Measurements from ENCODE around the gene ZNHIT2. TPM values are rescaled to one million over a fixed set of nuclear protein-coding genes. Genes with fewer than 3 reads are reported as not detected.

The ZNHIT2 gene
- total and polyA plus RNA-seq, 10 of the 15 experiments (the other 5 are each of a cell fraction or from before 2014, with no cell fraction given): 0.24 to 20.4 (median 15.5) TPM; not detected in 1

DNA sequence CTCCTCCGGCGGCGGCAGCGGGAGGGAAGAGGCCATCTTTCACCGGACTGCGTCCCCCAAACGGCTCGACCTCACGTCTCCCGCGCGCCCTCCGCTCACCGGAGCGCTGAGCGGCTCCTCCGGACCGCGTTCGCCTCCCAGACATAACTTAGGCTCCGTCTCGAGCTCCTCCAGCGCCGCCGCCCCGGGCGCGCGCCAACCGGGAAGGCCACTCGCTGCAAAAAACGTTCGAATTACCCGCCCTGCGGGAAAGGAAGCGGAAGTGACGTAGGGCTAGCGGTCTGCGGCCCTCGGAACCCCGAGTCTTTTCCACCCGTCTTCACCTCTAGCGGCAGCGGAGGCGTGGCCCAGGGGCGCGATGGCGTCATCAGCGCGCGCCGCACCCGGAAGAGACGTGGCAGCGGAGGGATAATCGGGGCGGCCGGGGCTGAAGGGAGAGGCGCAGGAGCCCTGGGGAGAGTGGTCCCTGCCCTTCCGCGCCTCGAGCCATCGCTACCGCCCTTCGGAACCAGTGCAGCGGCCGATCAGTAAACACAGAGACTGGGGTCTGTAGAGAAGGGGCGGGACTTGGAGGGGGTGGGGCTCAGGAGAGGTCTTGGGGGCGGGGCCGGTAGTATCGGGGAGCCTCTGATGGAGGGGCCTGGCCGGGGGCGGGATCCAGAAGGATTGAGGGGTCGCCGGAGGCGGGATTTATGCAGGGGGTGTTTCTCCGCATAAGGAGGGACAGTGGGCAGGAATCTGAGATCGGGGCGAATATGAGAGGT, 33.5 kb downstream of the ZNHIT2 start, which contains the start of the genes CDCA5 and ZFPL1 (continued):
- TF ChIP-seq, protein P1, sequence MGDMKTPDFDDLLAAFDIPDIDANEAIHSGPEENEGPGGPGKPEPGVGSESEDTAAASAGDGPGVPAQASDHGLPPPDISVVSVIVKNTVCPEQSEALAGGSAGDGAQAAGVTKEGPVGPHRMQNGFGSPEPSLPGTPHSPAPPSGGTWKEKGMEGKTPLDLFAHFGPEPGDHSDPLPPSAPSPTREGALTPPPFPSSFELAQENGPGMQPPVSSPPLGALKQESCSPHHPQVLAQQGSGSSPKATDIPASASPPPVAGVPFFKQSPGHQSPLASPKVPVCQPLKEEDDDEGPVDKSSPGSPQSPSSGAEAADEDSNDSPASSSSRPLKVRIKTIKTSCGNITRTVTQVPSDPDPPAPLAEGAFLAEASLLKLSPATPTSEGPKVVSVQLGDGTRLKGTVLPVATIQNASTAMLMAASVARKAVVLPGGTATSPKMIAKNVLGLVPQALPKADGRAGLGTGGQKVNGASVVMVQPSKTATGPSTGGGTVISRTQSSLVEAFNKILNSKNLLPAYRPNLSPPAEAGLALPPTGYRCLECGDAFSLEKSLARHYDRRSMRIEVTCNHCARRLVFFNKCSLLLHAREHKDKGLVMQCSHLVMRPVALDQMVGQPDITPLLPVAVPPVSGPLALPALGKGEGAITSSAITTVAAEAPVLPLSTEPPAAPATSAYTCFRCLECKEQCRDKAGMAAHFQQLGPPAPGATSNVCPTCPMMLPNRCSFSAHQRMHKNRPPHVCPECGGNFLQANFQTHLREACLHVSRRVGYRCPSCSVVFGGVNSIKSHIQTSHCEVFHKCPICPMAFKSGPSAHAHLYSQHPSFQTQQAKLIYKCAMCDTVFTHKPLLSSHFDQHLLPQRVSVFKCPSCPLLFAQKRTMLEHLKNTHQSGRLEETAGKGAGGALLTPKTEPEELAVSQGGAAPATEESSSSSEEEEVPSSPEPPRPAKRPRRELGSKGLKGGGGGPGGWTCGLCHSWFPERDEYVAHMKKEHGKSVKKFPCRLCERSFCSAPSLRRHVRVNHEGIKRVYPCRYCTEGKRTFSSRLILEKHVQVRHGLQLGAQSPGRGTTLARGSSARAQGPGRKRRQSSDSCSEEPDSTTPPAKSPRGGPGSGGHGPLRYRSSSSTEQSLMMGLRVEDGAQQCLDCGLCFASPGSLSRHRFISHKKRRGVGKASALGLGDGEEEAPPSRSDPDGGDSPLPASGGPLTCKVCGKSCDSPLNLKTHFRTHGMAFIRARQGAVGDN (IDR thresholded peaks at IDR 0.05): 0 out of 2 replicates have a peak, but pooled peaks have one; percentile 25
- TF ChIP-seq JUND (IDR thresholded peaks at IDR 0.05; ENCODE audit: low read depth, low read length) (peak; percentile 47; the same call in 1 of the 2 replicates), CBFB (IDR thresholded peaks at IDR 0.05; ENCODE audit: low read depth) (peak; percentile 63), TARDBP (IDR thresholded peaks at IDR 0.05; ENCODE audit: borderline replicate concordance) (peak; percentile 77; the same call in 1 of the 2 replicates), MYB (IDR thresholded peaks at IDR 0.05; ENCODE audit: borderline replicate concordance, low read depth, low read length) (0 out of 2 replicates have a peak, but pooled peaks have one; percentile 32), EZH2 (IDR thresholded peaks at IDR 0.05; ENCODE audit: borderline replicate concordance, control insufficient read depth, low read depth, low read length) (no peak), ZZZ3 (IDR thresholded peaks at IDR 0.05; ENCODE audit: control insufficient read depth, insufficient read length, low read depth) (no peak), MYC (IDR thresholded peaks at IDR 0.05; ENCODE audit: insufficient read depth, insufficient read length, insufficient replicate concordance, low read length, severe bottlenecking) (no peak), PAX5 (IDR thresholded peaks at IDR 0.05; ENCODE audit: borderline replicate concordance, low read depth, low read length) (peak; percentile 34; the same call in 1 of the 2 replicates)
- TF ChIP-seq, protein P2, sequence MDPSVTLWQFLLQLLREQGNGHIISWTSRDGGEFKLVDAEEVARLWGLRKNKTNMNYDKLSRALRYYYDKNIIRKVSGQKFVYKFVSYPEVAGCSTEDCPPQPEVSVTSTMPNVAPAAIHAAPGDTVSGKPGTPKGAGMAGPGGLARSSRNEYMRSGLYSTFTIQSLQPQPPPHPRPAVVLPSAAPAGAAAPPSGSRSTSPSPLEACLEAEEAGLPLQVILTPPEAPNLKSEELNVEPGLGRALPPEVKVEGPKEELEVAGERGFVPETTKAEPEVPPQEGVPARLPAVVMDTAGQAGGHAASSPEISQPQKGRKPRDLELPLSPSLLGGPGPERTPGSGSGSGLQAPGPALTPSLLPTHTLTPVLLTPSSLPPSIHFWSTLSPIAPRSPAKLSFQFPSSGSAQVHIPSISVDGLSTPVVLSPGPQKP (IDR thresholded peaks at IDR 0.05; ENCODE audit: low read depth, low read length): peak; percentile 68
- TF ChIP-seq, protein P3, sequence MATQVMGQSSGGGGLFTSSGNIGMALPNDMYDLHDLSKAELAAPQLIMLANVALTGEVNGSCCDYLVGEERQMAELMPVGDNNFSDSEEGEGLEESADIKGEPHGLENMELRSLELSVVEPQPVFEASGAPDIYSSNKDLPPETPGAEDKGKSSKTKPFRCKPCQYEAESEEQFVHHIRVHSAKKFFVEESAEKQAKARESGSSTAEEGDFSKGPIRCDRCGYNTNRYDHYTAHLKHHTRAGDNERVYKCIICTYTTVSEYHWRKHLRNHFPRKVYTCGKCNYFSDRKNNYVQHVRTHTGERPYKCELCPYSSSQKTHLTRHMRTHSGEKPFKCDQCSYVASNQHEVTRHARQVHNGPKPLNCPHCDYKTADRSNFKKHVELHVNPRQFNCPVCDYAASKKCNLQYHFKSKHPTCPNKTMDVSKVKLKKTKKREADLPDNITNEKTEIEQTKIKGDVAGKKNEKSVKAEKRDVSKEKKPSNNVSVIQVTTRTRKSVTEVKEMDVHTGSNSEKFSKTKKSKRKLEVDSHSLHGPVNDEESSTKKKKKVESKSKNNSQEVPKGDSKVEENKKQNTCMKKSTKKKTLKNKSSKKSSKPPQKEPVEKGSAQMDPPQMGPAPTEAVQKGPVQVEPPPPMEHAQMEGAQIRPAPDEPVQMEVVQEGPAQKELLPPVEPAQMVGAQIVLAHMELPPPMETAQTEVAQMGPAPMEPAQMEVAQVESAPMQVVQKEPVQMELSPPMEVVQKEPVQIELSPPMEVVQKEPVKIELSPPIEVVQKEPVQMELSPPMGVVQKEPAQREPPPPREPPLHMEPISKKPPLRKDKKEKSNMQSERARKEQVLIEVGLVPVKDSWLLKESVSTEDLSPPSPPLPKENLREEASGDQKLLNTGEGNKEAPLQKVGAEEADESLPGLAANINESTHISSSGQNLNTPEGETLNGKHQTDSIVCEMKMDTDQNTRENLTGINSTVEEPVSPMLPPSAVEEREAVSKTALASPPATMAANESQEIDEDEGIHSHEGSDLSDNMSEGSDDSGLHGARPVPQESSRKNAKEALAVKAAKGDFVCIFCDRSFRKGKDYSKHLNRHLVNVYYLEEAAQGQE (IDR thresholded peaks at IDR 0.05; ENCODE audit: low read depth, low read length): 0 out of 2 replicates have a peak, but pooled peaks have one; percentile 9
- TF ChIP-seq, protein P4, sequence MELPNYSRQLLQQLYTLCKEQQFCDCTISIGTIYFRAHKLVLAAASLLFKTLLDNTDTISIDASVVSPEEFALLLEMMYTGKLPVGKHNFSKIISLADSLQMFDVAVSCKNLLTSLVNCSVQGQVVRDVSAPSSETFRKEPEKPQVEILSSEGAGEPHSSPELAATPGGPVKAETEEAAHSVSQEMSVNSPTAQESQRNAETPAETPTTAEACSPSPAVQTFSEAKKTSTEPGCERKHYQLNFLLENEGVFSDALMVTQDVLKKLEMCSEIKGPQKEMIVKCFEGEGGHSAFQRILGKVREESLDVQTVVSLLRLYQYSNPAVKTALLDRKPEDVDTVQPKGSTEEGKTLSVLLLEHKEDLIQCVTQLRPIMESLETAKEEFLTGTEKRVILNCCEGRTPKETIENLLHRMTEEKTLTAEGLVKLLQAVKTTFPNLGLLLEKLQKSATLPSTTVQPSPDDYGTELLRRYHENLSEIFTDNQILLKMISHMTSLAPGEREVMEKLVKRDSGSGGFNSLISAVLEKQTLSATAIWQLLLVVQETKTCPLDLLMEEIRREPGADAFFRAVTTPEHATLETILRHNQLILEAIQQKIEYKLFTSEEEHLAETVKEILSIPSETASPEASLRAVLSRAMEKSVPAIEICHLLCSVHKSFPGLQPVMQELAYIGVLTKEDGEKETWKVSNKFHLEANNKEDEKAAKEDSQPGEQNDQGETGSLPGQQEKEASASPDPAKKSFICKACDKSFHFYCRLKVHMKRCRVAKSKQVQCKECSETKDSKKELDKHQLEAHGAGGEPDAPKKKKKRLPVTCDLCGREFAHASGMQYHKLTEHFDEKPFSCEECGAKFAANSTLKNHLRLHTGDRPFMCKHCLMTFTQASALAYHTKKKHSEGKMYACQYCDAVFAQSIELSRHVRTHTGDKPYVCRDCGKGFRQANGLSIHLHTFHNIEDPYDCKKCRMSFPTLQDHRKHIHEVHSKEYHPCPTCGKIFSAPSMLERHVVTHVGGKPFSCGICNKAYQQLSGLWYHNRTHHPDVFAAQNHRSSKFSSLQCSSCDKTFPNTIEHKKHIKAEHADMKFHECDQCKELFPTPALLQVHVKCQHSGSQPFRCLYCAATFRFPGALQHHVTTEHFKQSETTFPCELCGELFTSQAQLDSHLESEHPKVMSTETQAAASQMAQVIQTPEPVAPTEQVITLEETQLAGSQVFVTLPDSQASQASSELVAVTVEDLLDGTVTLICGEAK (IDR thresholded peaks at IDR 0.05; ENCODE audit: borderline replicate concordance): peak; percentile 96

All from GM12878 (cell line).